Loucy (cell line): ENCODE measurements around the gene TAGAP.

Source experiments
- H2AFZ ChIP-seq: fragments of 200-600 bp; sonication (generic); 2 replicates; pipeline ENCODE4 v1.6.0; 2016; ENCODE audit warnings: antibody characterized with exemption, mild to moderate bottlenecking, low read length, moderate library complexity
- H3F3A ChIP-seq: fragments of 200-600 bp; 2 replicates; pipeline ENCODE4 v1.6.0; 2016; ENCODE audit warnings: antibody characterized with exemption, low read depth, mild to moderate bottlenecking
- H3K27me3 ChIP-seq: fragments of 200-600 bp; sonication (generic); 2 replicates; pipeline ENCODE4 v1.6.1; 2014; ENCODE audit warnings: low read length, mild to moderate bottlenecking; ENCODE audit not compliant: insufficient read depth, poor library complexity, severe bottlenecking
- H3K36me3 ChIP-seq: fragments of 200-600 bp; sonication (generic); 2 replicates; pipeline ENCODE4 v1.6.1; 2016; ENCODE audit warnings: low read length; ENCODE audit not compliant: insufficient read depth
- H3K4me1 ChIP-seq: fragments of 200-600 bp; sonication (generic); 2 replicates; pipeline ENCODE4 v1.5.1; 2014; ENCODE audit warnings: low read length, mild to moderate bottlenecking; ENCODE audit not compliant: insufficient read depth, poor library complexity, severe bottlenecking
- H3K4me2 ChIP-seq: fragments of 200-600 bp; sonication (generic); 2 replicates; pipeline ENCODE4 v1.6.0; 2014; ENCODE audit warnings: antibody characterized with exemption, low read length, low read depth, mild to moderate bottlenecking; ENCODE audit not compliant: poor library complexity, severe bottlenecking
- H3K4me3 ChIP-seq: fragments of 200-600 bp; sonication (generic); 2 replicates; pipeline ENCODE4 v1.5.1; 2014; ENCODE audit warnings: low read length, mild to moderate bottlenecking, mixed read lengths; ENCODE audit not compliant: poor library complexity, severe bottlenecking
- H3K79me2 ChIP-seq: fragments of 200-600 bp; sonication (generic); 2 replicates; pipeline ENCODE4 v1.6.1; 2014; ENCODE audit warnings: low read length; ENCODE audit not compliant: insufficient read depth
- H3K9ac ChIP-seq: fragments of 200-600 bp; sonication (generic); 2 replicates; pipeline ENCODE4 v1.6.0; 2014; ENCODE audit warnings: mild to moderate bottlenecking, low read depth, low read length, moderate library complexity; ENCODE audit not compliant: poor library complexity, severe bottlenecking
- H3K9me2 ChIP-seq: fragments of 200-600 bp; sonication (generic); replicated peaks from 2 replicates; pipeline ENCODE4 v1.6.1; 2016; ENCODE audit warnings: low read depth, low read length, mixed read lengths
- H3K9me3 ChIP-seq: fragments of 200-600 bp; sonication (generic); 2 replicates; pipeline ENCODE4 v1.6.1; 2014; ENCODE audit warnings: mild to moderate bottlenecking, antibody characterized with exemption, low read length, low read depth; ENCODE audit not compliant: insufficient read depth
- H4K20me1 ChIP-seq: fragments of 200-600 bp; sonication (generic); 2 replicates; pipeline ENCODE4 v1.6.0; 2014; ENCODE audit warnings: antibody characterized with exemption, low read length, mild to moderate bottlenecking; ENCODE audit not compliant: insufficient read depth, poor library complexity, severe bottlenecking
- EZH2phosphoT487 ChIP-seq: fragments of 200-600 bp; IDR thresholded peaks from 2 replicates; pipeline ENCODE4 v1.6.1; 2018; ENCODE audit warnings: antibody characterized with exemption, mild to moderate bottlenecking, moderate library complexity, borderline replicate concordance
- TF ChIP-seq, protein P1 (sequence below): fragments of 200-600 bp; sonication (generic); conservative IDR thresholded peaks from 2 replicates; pipeline ENCODE4 v1.5.1; 2014; ENCODE audit warnings: mild to moderate bottlenecking, antibody characterized with exemption, low read length

Gene TAGAP

DNA sequence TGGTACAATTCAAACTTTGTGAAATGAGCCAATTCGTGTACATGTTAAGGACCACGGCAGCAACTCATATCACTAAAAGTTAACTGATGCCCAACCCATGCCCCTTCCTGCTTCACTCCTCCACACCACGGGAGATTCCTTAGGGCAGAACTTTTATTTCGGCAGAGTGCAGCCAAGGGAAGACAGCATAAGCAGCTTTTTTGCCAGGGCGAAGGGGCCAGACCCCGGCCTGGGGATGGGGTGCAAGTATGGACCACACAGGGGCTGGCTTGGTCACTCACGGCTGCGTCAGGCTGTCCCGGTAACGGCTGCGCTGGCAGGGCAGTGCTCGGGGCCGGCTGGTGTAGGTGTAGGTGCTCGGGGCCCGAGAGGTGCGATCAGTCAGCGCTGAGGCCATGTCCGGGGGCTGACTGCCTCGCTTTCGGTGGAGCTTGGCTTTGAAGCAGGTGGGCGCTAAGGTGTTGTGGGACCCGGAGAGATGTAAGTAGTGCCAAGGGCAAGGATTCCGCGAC is 45.6 kb downstream of the TAGAP start:
- Histone ChIP-seq H3K4me3 (peak overlapping the region; percentile 81), H3K4me2 (peak overlapping the region; percentile 92), H4K20me1 (no peaks in the 10 kb centered on the region), H3K9ac (peak overlapping the region; percentile 80), H3K36me3 (no peaks in the 10 kb centered on the region), H3F3A (no peaks in the 10 kb centered on the region), H3K9me3 (no peaks in the 10 kb centered on the region), H3K4me1 (peaks cover 19% of the 10 kb centered on the region), H2AFZ (peak overlapping the region; percentile 99), H3K27me3 (no peaks in the 10 kb centered on the region), H3K9me2 (no peaks in the 10 kb centered on the region), H3K79me2 (no peaks in the 10 kb centered on the region; the same call in 1 of the 2 replicates)
- no peak for TF ChIP-seq EZH2phosphoT487
- TF ChIP-seq, protein P1, sequence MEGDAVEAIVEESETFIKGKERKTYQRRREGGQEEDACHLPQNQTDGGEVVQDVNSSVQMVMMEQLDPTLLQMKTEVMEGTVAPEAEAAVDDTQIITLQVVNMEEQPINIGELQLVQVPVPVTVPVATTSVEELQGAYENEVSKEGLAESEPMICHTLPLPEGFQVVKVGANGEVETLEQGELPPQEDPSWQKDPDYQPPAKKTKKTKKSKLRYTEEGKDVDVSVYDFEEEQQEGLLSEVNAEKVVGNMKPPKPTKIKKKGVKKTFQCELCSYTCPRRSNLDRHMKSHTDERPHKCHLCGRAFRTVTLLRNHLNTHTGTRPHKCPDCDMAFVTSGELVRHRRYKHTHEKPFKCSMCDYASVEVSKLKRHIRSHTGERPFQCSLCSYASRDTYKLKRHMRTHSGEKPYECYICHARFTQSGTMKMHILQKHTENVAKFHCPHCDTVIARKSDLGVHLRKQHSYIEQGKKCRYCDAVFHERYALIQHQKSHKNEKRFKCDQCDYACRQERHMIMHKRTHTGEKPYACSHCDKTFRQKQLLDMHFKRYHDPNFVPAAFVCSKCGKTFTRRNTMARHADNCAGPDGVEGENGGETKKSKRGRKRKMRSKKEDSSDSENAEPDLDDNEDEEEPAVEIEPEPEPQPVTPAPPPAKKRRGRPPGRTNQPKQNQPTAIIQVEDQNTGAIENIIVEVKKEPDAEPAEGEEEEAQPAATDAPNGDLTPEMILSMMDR, result no peak

DNA sequence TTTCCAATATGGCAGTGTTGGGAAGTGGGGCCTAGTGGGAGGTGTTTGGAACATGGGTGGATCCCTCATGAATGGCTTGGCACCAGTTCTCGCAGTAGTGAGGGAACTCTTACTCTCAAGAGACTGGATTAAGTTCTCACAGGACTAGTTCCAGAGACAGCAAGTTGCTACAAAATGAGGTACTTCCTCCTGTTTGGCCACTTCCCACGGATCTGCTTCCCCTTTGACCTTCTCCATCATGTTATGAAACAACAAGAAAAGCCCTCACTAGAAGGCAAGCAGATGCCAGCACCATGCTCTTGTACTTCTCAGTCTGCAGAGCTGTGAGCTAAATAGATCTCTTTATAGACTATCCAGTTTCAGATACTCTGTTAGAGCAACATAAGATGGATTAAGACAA is 47.9 kb downstream of the TAGAP start:
- H3K79me2 ChIP-seq, result no peaks in the 10 kb centered on the region; the same call in 1 of the 2 replicates
- no peak for TF ChIP-seq EZH2phosphoT487
- TF ChIP-seq, protein P1, result no peak
- no peaks in the 10 kb centered on the region for H3K27me3 ChIP-seq
- H3K9ac ChIP-seq, result no peak overlapping the region
- no peaks in the 10 kb centered on the region for H4K20me1 ChIP-seq
- H3F3A ChIP-seq, result no peaks in the 10 kb centered on the region
- no peaks in the 10 kb centered on the region for H3K9me3 ChIP-seq
- no peak overlapping the region for H2AFZ ChIP-seq
- no peaks in the 10 kb centered on the region for H3K9me2 ChIP-seq
- no peak overlapping the region for H3K4me2 ChIP-seq
- no peak overlapping the region for H3K4me3 ChIP-seq
- H3K36me3 ChIP-seq, result no peaks in the 10 kb centered on the region
- peaks cover 19% of the 10 kb centered on the region for H3K4me1 ChIP-seq

DNA sequence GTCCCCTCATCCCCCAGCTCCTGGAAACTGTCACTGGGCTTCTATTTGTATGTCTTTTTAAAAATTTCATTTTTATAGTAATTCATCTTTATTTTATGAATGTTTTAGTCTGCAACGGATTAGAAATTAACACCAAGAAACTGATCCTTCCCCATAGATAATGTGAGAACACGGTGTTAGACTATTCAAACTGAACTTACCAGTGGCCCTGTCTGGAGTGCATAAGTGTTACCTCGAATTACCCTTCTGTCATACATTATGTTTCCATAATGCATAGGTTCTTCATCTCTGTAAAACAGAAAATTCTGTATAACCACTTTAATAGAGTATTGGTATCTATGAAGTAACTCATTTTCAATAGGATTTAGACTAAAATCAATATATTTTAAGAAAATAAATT is 51.2 kb downstream of the TAGAP start:
- Histone ChIP-seq H3K36me3 (no peaks in the 10 kb centered on the region), H2AFZ (no peak overlapping the region), H3K79me2 (no peaks in the 10 kb centered on the region), H3F3A (no peaks in the 10 kb centered on the region), H4K20me1 (no peaks in the 10 kb centered on the region), H3K9ac (no peak overlapping the region), H3K9me2 (no peaks in the 10 kb centered on the region), H3K4me1 (peaks cover 3% of the 10 kb centered on the region), H3K9me3 (peaks cover 2% of the 10 kb centered on the region; the same call in 1 of the 2 replicates), H3K4me3 (no peak overlapping the region), H3K27me3 (no peaks in the 10 kb centered on the region), H3K4me2 (no peak overlapping the region)
- TF ChIP-seq, protein P1, result no peak
- TF ChIP-seq EZH2phosphoT487, result no peak
